ENCODE data around the gene NXN. TPM values are rescaled to one million over a fixed set of nuclear protein-coding genes. Genes with fewer than 3 reads are reported as not detected.
"Not testable (repeated sequence)": the region's sequence is repeated elsewhere in the genome, so short reads cannot be mapped to it uniquely, and the experiment has no call there.

The NXN gene
- total and polyA plus RNA-seq, 5 donors, result 11.6 to 21.8 (median 15.2) TPM

DNA sequence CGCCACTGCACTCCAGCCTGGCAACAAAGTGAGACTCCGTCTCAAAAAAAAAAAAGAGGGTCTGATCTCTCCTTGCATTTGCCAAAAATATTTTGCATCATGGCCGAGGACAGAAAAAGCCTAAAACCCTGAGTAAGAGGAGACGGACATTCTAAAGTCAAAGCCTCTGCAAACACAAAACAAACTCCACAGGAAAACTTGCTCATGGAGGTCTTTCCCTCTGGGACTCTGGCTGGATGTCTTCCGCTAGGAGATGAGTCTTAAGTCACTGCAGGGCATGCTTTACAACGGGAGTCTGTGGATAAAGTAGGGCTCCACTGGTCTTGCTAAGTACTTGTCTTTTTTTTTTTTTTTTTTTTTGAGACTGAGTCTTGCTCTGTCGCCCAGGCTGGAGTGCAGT, 123.4 kb downstream of the NXN start:
- DNase-seq, result no peak
- no peaks in the 10 kb centered on the region for H3K9me3 ChIP-seq (ENCODE audit: control insufficient read depth, low read length)
- H3K27me3 ChIP-seq (ENCODE audit: control insufficient read depth, insufficient read depth), result no peaks in the 10 kb centered on the region
- intact Hi-C loops (cut with DNase I), result no loop called here
- peaks cover 3% of the 10 kb centered on the region for H3K4me1 ChIP-seq (ENCODE audit: control insufficient read depth, insufficient read depth, low read length)
- no peak overlapping the region for H3K4me3 ChIP-seq (ENCODE audit: low read length)
- H3K27ac ChIP-seq (ENCODE audit: low read length), result no peak overlapping the region
- 78% methylated on average over 7 of the region's 7 CpGs for WGBS
- ATAC-seq, result no peak

GRCh38 chr17:855569-855968, 124.0 kb downstream of the NXN start:
- H3K4me3 ChIP-seq (ENCODE audit: low read length), result no peak overlapping the region
- H3K4me1 ChIP-seq (ENCODE audit: control insufficient read depth, insufficient read depth, low read length), result peaks cover 3% of the 10 kb centered on the region
- intact Hi-C loops (cut with DNase I), result no loop called here
- no peaks in the 10 kb centered on the region for H3K27me3 ChIP-seq (ENCODE audit: control insufficient read depth, insufficient read depth)
- peak in 1 of 2 donors; percentile 31 for ATAC-seq
- H3K9me3 ChIP-seq (ENCODE audit: control insufficient read depth, low read length), result no peaks in the 10 kb centered on the region
- DNase-seq, result no peak
- H3K27ac ChIP-seq (ENCODE audit: low read length), result no peak overlapping the region
- 54% methylated on average over 5 of the region's 5 CpGs for WGBS

DNA sequence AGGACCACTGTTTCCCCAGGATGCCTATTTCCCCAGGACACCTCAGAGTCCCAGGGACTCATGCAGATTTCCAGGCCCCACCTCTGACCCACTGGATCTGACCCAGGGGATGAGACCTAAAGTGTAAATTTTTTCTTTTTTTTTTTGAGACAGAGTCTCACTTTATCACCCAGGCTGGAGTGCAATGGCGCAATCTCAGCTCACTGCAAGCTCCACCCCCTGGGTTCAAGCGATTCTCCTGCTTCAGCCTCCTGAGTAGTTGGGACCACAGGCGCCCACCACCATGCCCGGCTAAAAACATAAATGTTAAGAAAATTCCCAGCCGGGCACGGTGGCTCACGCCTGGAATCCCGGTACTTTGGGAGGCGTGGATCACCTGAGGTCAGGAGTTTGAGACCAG, 126.7 kb downstream of the NXN start:
- ATAC-seq; H3K4me3 ChIP-seq (ENCODE audit: low read length); H3K27me3 ChIP-seq (ENCODE audit: control insufficient read depth, insufficient read depth); H3K27ac ChIP-seq (ENCODE audit: low read length); H3K4me1 ChIP-seq (ENCODE audit: control insufficient read depth, insufficient read depth, low read length); H3K9me3 ChIP-seq (ENCODE audit: control insufficient read depth, low read length); intact Hi-C loops (cut with DNase I); DNase-seq: not testable (repeated sequence)
- 96% methylated on average over 9 of the region's 9 CpGs for WGBS

DNA sequence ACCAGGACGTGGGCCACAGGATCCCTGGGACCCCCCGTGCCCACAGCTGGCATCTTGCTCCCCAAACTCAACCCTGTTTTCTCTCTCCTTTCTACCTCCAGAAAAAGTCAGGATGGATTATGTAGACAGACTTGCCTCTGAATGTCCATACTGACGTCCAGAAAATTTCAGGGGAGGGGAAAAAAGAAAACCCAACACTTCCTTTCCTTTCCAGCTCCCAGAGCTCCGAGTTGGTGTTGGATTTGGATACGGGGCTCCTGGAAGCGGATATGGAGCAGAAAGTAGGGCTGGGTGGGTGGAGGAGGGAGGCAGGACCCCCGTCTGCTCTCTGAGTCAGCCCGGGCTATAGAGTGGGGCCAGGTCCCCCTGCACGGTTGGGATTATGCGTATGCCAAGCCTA, 127.2 kb downstream of the NXN start:
- no peak overlapping the region for H3K4me3 ChIP-seq (ENCODE audit: low read length)
- WGBS, result 91% methylated on average over 10 of the region's 10 CpGs
- H3K4me1 ChIP-seq (ENCODE audit: control insufficient read depth, insufficient read depth, low read length), result no peaks in the 10 kb centered on the region
- no peaks in the 10 kb centered on the region for H3K9me3 ChIP-seq (ENCODE audit: control insufficient read depth, low read length)
- DNase-seq (no peak), ATAC-seq (no peak)
- no peaks in the 10 kb centered on the region for H3K27me3 ChIP-seq (ENCODE audit: control insufficient read depth, insufficient read depth)
- intact Hi-C loops (cut with DNase I), result no loop called here
- H3K27ac ChIP-seq (ENCODE audit: low read length), result no peak overlapping the region

- Histone ChIP-seq H3K9me3 (ENCODE audit: control insufficient read depth, low read length) (no peaks in the 10 kb centered on the region), H3K4me1 (ENCODE audit: control insufficient read depth, insufficient read depth, low read length) (no peaks in the 10 kb centered on the region), H3K27me3 (ENCODE audit: control insufficient read depth, insufficient read depth) (no peaks in the 10 kb centered on the region), H3K27ac (ENCODE audit: low read length) (no peak overlapping the region), H3K4me3 (ENCODE audit: low read length) (no peak overlapping the region)
- no peak for DNase-seq
- intact Hi-C loops (cut with DNase I), result no loop called here
- ATAC-seq, result no peak
- 79% methylated on average over 13 of the region's 13 CpGs for WGBS
Measured at GRCh38 chr17:851924-852323, 127.7 kb downstream of the NXN start.

DNA sequence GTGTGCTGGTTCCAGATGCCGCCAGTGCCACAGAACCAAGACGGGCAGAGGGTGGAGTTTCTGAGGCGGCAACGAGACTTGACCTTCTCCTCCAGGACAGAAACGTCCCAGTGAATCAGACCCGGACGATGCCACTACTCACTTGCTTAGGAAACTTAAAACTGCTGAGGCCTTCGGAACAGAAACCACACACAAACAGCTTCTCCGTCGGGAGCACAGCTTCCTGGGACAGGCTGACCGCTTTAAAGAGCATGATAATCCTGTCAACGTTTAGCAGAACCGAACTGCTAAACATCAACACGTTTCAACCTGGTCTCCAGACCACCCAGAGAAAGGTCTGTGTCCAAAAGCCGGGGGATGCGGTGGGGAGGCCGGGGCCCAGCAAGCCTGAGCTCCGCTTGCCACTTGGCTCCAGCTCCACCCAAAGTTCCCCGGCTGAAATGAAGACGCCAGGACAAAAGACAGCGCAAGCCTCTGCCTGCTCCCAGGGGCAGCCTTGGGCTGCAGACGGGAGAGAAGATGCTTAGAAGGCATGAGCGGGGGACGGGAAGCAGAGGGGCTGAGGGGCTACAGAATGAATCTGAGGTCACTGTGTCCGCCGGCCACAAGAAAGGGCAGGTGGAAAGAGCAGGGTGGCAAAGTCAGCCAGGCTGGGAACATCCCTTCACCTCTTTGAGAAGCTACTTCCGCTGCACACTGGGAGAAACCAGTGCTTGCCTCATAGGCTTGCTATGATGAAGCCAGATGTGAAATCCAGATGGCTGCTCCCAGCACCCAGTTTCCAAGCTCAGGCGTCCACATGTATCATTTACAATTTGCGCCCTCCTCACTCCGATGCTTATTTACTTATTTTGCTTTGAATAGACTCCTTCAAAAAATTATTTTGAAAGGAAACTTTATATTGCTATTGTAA, 128.5 kb downstream of the NXN start:
- intact Hi-C loops (cut with DNase I), result no loop called here
- peak overlapping the region; percentile 10 for H3K27ac ChIP-seq (ENCODE audit: low read length)
- DNase-seq (peak in 1 of 3 donors; percentile 57), ATAC-seq (no peak)
- no peaks in the 10 kb centered on the region for H3K27me3 ChIP-seq (ENCODE audit: control insufficient read depth, insufficient read depth)
- 63% methylated on average over 30 of the region's 30 CpGs for WGBS
- no peak overlapping the region for H3K4me3 ChIP-seq (ENCODE audit: low read length)
- H3K9me3 ChIP-seq (ENCODE audit: control insufficient read depth, low read length), result no peaks in the 10 kb centered on the region
- H3K4me1 ChIP-seq (ENCODE audit: control insufficient read depth, insufficient read depth, low read length), result no peaks in the 10 kb centered on the region

GRCh38 chr17:850086-850850, 129.3 kb downstream of the NXN start:
- 90% methylated on average over 25 of the region's 25 CpGs for WGBS
- Histone ChIP-seq H3K9me3 (ENCODE audit: control insufficient read depth, low read length) (no peaks in the 10 kb centered on the region), H3K4me3 (ENCODE audit: low read length) (no peak overlapping the region), H3K27me3 (ENCODE audit: control insufficient read depth, insufficient read depth) (no peaks in the 10 kb centered on the region), H3K27ac (ENCODE audit: low read length) (no peak overlapping the region), H3K4me1 (ENCODE audit: control insufficient read depth, insufficient read depth, low read length) (no peaks in the 10 kb centered on the region)
- ATAC-seq (no peak), DNase-seq (no peak)
- intact Hi-C loops (cut with DNase I), result no loop called here

- ATAC-seq (peak in 1 of 2 donors; percentile 41), DNase-seq (no peak)
- no peaks in the 10 kb centered on the region for H3K4me1 ChIP-seq (ENCODE audit: control insufficient read depth, insufficient read depth, low read length)
- no peaks in the 10 kb centered on the region for H3K9me3 ChIP-seq (ENCODE audit: control insufficient read depth, low read length)
- no peak overlapping the region for H3K4me3 ChIP-seq (ENCODE audit: low read length)
- peak overlapping the region; percentile 94 for H3K27ac ChIP-seq (ENCODE audit: low read length)
- WGBS, result 69% methylated on average over 11 of the region's 11 CpGs
- H3K27me3 ChIP-seq (ENCODE audit: control insufficient read depth, insufficient read depth), result no peaks in the 10 kb centered on the region
- intact Hi-C loops (cut with DNase I), result no loop called here
Measured at GRCh38 chr17:848402-848801, 131.2 kb downstream of the NXN start.

DNA sequence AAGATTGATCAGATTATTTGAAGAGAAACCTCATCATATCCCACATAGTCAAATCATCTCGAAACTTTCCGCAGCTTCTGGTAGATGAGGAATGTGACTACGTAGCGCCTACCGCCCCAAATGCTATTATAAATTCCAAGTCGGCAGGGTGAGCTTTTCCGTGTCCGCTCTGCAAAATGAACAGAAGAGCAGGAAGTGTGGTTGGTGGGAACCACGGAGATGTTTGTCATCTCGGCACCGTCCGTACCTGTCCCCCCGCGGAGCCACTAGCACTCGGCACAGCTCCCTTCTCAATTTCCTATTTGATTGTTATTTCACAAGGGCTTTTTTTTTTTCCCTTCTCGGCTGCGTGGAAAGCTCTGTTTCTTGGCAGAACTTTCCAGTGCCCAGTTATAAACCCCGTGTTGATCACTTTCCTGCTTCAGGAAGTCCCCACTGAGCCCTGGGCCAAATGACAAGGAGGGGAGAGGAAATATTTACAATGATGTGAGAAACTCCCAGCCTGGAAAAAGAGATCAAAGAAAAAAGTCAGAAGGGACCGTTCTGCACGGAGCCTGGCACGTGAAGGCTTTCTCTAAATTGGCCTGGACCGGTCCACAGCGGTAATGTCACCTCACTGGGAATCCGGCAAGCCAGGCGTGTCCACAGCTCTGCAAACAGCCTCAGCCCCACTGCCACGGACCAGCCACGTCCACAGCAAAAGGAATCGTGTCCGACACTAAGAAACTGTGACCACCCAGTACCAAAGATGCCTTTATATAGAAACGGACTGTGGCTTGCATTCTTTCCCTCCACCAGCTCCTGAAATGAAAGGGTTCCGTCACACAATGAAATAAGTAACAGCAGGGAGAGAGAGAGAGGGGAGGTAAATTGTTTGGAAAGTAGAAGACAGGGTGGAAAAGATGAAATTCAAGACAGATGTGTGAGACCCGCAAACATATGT, 132.4 kb downstream of the NXN start:
- intact Hi-C loops (cut with DNase I), result no loop called here
- WGBS, result 34% methylated on average over 32 of the region's 32 CpGs
- no peaks in the 10 kb centered on the region for H3K4me1 ChIP-seq (ENCODE audit: control insufficient read depth, insufficient read depth, low read length)
- H3K27ac ChIP-seq (ENCODE audit: low read length), result peak overlapping the region; percentile 33
- H3K9me3 ChIP-seq (ENCODE audit: control insufficient read depth, low read length), result no peaks in the 10 kb centered on the region
- DNase-seq (no peak), ATAC-seq (peak; percentile 43 to 57)
- peak overlapping the region; percentile 47 for H3K4me3 ChIP-seq (ENCODE audit: low read length)
- no peaks in the 10 kb centered on the region for H3K27me3 ChIP-seq (ENCODE audit: control insufficient read depth, insufficient read depth)

DNA sequence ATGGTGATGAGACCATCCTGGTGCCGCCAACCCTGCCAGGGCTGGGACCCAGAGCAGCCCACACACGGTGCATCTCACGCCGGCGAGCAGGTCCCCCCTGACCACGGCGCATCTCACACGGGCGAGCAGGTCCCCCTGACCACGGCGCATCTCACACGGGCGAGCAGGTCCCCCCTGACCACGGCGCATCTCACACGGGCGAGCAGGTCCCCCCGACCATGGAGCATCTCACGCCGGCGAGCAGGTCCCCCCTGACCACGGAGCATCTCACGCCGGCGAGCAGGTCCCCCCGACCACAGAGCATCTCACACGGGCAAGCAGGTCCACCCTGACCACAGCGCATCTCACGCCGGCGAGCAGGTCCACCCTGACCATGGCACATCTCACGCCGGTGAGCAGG, 138.3 kb downstream of the NXN start:
- 86% methylated on average over 33 of the region's 33 CpGs for WGBS
- DNase-seq, result no peak
- intact Hi-C loops (cut with DNase I), result no loop called here
- H3K4me3 ChIP-seq (ENCODE audit: low read length), result no peak overlapping the region
- ATAC-seq, result peak; percentile 36 to 78
- H3K4me1 ChIP-seq (ENCODE audit: control insufficient read depth, insufficient read depth, low read length), result no peaks in the 10 kb centered on the region
- no peak overlapping the region for H3K27ac ChIP-seq (ENCODE audit: low read length)
- no peaks in the 10 kb centered on the region for H3K9me3 ChIP-seq (ENCODE audit: control insufficient read depth, low read length)
- H3K27me3 ChIP-seq (ENCODE audit: control insufficient read depth, insufficient read depth), result no peaks in the 10 kb centered on the region

Measured in right cardiac atrium (tissue), 5 donors.